HEK293 (cell line): ENCODE results near the gene SHBG.

Experiments used
- BCL6B ChIP-seq: fragments of 450-650 bp; formaldehyde crosslinking; IDR thresholded peaks from 2 replicates; pipeline ENCODE4 v1.5.1; 2017; ENCODE audit warnings: missing biosample characterization, missing genetic modification characterization
- HOXC10 ChIP-seq: sonication (generic); formaldehyde crosslinking; IDR thresholded peaks from 2 replicates; pipeline ENCODE4 v1.8.1; 2023; ENCODE audit warnings: mild to moderate bottlenecking, missing genetic modification reagents
- IKZF3 ChIP-seq: fragments of 450-650 bp; IDR thresholded peaks from 2 replicates; pipeline ENCODE4 v1.5.0; 2018; ENCODE audit warnings: missing biosample characterization, mild to moderate bottlenecking, missing genetic modification characterization, moderate library complexity
- KLF1 ChIP-seq: fragments of 450-650 bp; formaldehyde crosslinking; IDR thresholded peaks from 2 replicates; pipeline ENCODE4 v1.5.1; 2016; ENCODE audit warnings: missing biosample characterization, missing genetic modification characterization
- KLF10 ChIP-seq: fragments of 450-650 bp; IDR thresholded peaks from 2 replicates; pipeline ENCODE4 v1.5.1; 2018; ENCODE audit warnings: missing biosample characterization, mild to moderate bottlenecking, missing genetic modification characterization
- KLF8 ChIP-seq: fragments of 450-650 bp; formaldehyde crosslinking; IDR thresholded peaks from 2 replicates; pipeline ENCODE4 v1.5.1; 2016; ENCODE audit warnings: missing biosample characterization, missing genetic modification characterization
- OSR2 ChIP-seq: fragments of 450-650 bp; formaldehyde crosslinking; IDR thresholded peaks from 2 replicates; pipeline ENCODE4 v1.5.1; 2016; ENCODE audit warnings: missing biosample characterization, missing genetic modification characterization
- PBX3 ChIP-seq: sonication (generic); formaldehyde crosslinking; IDR thresholded peaks from 2 replicates; pipeline ENCODE4 v1.8.1; 2022; ENCODE audit warnings: mild to moderate bottlenecking, moderate library complexity, missing genetic modification reagents
- SP2 ChIP-seq: fragments of 450-650 bp; formaldehyde crosslinking; IDR thresholded peaks from 2 replicates; pipeline ENCODE4 v1.5.1; 2016; ENCODE audit warnings: missing biosample characterization, missing genetic modification characterization
- TRIM28 ChIP-seq: IDR thresholded peaks from 2 replicates; pipeline ENCODE4 v1.6.1; 2011; ENCODE audit warnings: low read length, control low read depth, borderline replicate concordance
- ZBTB11 ChIP-seq: fragments of 450-650 bp; formaldehyde crosslinking; conservative IDR thresholded peaks from 2 replicates; pipeline ENCODE4 v1.5.1; 2016; ENCODE audit warnings: low read depth, missing biosample characterization, missing genetic modification characterization
- ZBTB20 ChIP-seq: fragments of 450-650 bp; formaldehyde crosslinking; IDR thresholded peaks from 2 replicates; pipeline ENCODE4 v1.5.1; 2016; ENCODE audit warnings: missing biosample characterization, missing genetic modification characterization
- ZBTB44 ChIP-seq: fragments of 450-650 bp; IDR thresholded peaks from 2 replicates; pipeline ENCODE4 v1.5.1; 2018; ENCODE audit warnings: missing biosample characterization, mild to moderate bottlenecking, missing genetic modification characterization
- ZBTB49 ChIP-seq: fragments of 450-650 bp; formaldehyde crosslinking; IDR thresholded peaks from 2 replicates; pipeline ENCODE4 v1.5.1; 2016; ENCODE audit warnings: missing biosample characterization, missing genetic modification characterization, low read depth
- ZBTB6 ChIP-seq: fragments of 450-650 bp; formaldehyde crosslinking; IDR thresholded peaks from 2 replicates; pipeline ENCODE4 v1.5.1; 2017; ENCODE audit warnings: missing biosample characterization, missing genetic modification characterization
- ZNF157 ChIP-seq: fragments of 450-650 bp; formaldehyde crosslinking; IDR thresholded peaks from 2 replicates; pipeline ENCODE4 v1.5.1; 2016; ENCODE audit warnings: missing biosample characterization, missing genetic modification characterization
- ZNF248 ChIP-seq: fragments of 450-650 bp; formaldehyde crosslinking; IDR thresholded peaks from 2 replicates; pipeline ENCODE4 v1.5.1; 2017; ENCODE audit warnings: missing biosample characterization, missing genetic modification characterization
- ZNF366 ChIP-seq: fragments of 450-650 bp; formaldehyde crosslinking; conservative IDR thresholded peaks from 2 replicates; pipeline ENCODE4 v1.5.1; 2016; ENCODE audit warnings: missing biosample characterization, missing genetic modification characterization
- ZNF398 ChIP-seq: fragments of 450-650 bp; formaldehyde crosslinking; IDR thresholded peaks from 2 replicates; pipeline ENCODE4 v1.5.1; 2017; ENCODE audit warnings: missing biosample characterization, missing genetic modification characterization
- ZNF76 ChIP-seq: fragments of 450-650 bp; formaldehyde crosslinking; IDR thresholded peaks from 2 replicates; pipeline ENCODE4; 2016; ENCODE audit warnings: low read depth, missing biosample characterization, missing genetic modification characterization, borderline replicate concordance
- ZSCAN23 ChIP-seq: fragments of 450-650 bp; formaldehyde crosslinking; IDR thresholded peaks from 2 replicates; pipeline ENCODE4 v1.5.1; 2016; ENCODE audit warnings: missing biosample characterization, missing genetic modification characterization
- ZSCAN4 ChIP-seq: fragments of 450-650 bp; formaldehyde crosslinking; IDR thresholded peaks from 2 replicates; pipeline ENCODE4 v1.5.1; 2017; ENCODE audit warnings: missing biosample characterization, missing genetic modification characterization

The SHBG gene

GRCh38 chr17:7614425-7615264 is 15.3 kb upstream of the SHBG start, which contains the start of gene FXR2 (continued):
- TF ChIP-seq ZBTB11 (tag by site-specific recombination) (0 out of 2 replicates have a peak, but pooled peaks have one; percentile 11), ZBTB20 (tag by site-specific recombination) (peak; percentile 0; the same call in 1 of the 2 replicates), ZNF157 (tag by site-specific recombination) (no peak), TRIM28 (no peak), KLF10 (tag by site-specific recombination) (peak; percentile 99), KLF1 (tag by site-specific recombination) (peak; percentile 62; the same call in 1 of the 2 replicates), ZNF76 (tag by site-specific recombination) (peak; percentile 17; the same call in 1 of the 2 replicates), ZNF398 (tag by site-specific recombination) (peak; percentile 69; the same call in 1 of the 2 replicates), IKZF3 (tag by site-specific recombination) (0 out of 2 replicates have a peak, but pooled peaks have one; percentile 34), ZBTB44 (tag by site-specific recombination) (peak; percentile 9; the same call in 1 of the 2 replicates), ZNF366 (tag by site-specific recombination) (peak; percentile 92), HOXC10 (CRISPR knock-in tag) (peak; percentile 85; the same call in 1 of the 2 replicates), ZBTB6 (tag by site-specific recombination) (no peak), ZNF248 (tag by site-specific recombination) (no peak), BCL6B (tag by site-specific recombination) (no peak), OSR2 (peak; percentile 24; the same call in 1 of the 2 replicates), ZSCAN4 (tag by site-specific recombination) (no peak), ZSCAN23 (tag by site-specific recombination) (no peak), PBX3 (CRISPR knock-in tag) (no peak), KLF8 (tag by site-specific recombination) (peak; percentile 88), ZBTB49 (tag by site-specific recombination) (no peak), SP2 (tag by site-specific recombination) (peak; percentile 97)
